Karpas-422 (cell line): Measurements from ENCODE around the gene F12. TPM values are rescaled to one million over a fixed set of nuclear protein-coding genes. Genes with fewer than 3 reads are reported as not detected.

ENCODE experiments used
- DNase-seq: peaks from one replicate; pipeline ENCODE4 v3.0.0-alpha.2; 2015
- H2AFZ ChIP-seq: fragments of 200-600 bp; sonication (generic); 2 replicates; pipeline ENCODE4 v1.6.1; 2014; ENCODE audit warnings: antibody characterized with exemption, low read length, mixed read lengths
- H3K27ac ChIP-seq: fragments of 200-600 bp; sonication (generic); 2 replicates; pipeline ENCODE4 v1.5.1; 2014; ENCODE audit warnings: mild to moderate bottlenecking, low read length, moderate library complexity
- H3K27me3 ChIP-seq: fragments of 200-600 bp; sonication (generic); 2 replicates; pipeline ENCODE4 v1.6.1; 2014; ENCODE audit warnings: low read length, mixed read lengths
- H3K36me3 ChIP-seq: fragments of 200-600 bp; sonication (generic); 2 replicates; pipeline ENCODE4 v1.6.1; 2014; ENCODE audit warnings: low read length, mixed read lengths; ENCODE audit not compliant: insufficient read depth
- H3K4me1 ChIP-seq: fragments of 200-600 bp; sonication (generic); 2 replicates; pipeline ENCODE4 v1.6.1; 2014; ENCODE audit warnings: mild to moderate bottlenecking, low read length, mixed read lengths
- H3K4me2 ChIP-seq: fragments of 200-600 bp; sonication (generic); 2 replicates; pipeline ENCODE4 v1.6.1; 2014; ENCODE audit warnings: low read length, low read depth, mild to moderate bottlenecking; ENCODE audit not compliant: poor library complexity, severe bottlenecking
- H3K4me3 ChIP-seq: fragments of 200-600 bp; sonication (generic); 2 replicates; pipeline ENCODE4 v1.5.1; 2014; ENCODE audit warnings: mild to moderate bottlenecking, antibody characterized with exemption, low read length, mixed read lengths
- H3K79me2 ChIP-seq: fragments of 200-600 bp; sonication (generic); 2 replicates; pipeline ENCODE4 v1.6.1; 2014; ENCODE audit warnings: mild to moderate bottlenecking, low read length, mixed read lengths
- H3K9ac ChIP-seq: fragments of 200-600 bp; sonication (generic); 2 replicates; pipeline ENCODE4 v1.6.0; 2014; ENCODE audit warnings: low read length
- H3K9me2 ChIP-seq: fragments of 200-600 bp; sonication (generic), shearing (Covaris generic); replicated peaks from 2 replicates; pipeline ENCODE4 v1.6.0; 2014; ENCODE audit warnings: mild to moderate bottlenecking, low read length, moderate library complexity; ENCODE audit not compliant: insufficient read depth
- H3K9me3 ChIP-seq: fragments of 300-700, 200-600 bp; sonication (generic); 2 replicates; pipeline ENCODE4 v1.6.1; 2014; ENCODE audit warnings: low read length, mixed read lengths
- H4K20me1 ChIP-seq: fragments of 200-600 bp; sonication (generic); 2 replicates; pipeline ENCODE4 v1.6.1; 2014; ENCODE audit warnings: mild to moderate bottlenecking, antibody characterized with exemption, low read length, low read depth; ENCODE audit not compliant: insufficient read depth
- total RNA-seq: library from RNA; depleted of rRNA; stranded (reverse); fragments of >200 nt; shearing (Covaris generic); gene quantifications from 2 replicates; pipeline ENCODE4 v1.2.3, GENCODE V29; 2014; ENCODE audit warnings: low replicate concordance

The F12 gene
- total RNA-seq, 1 experiment from 2014 or later = 6.5 TPM

- Histone ChIP-seq H4K20me1 (no peaks in the 10 kb centered on the region), H3K36me3 (no peaks in the 10 kb centered on the region), H2AFZ (no peak overlapping the region), H3K9me3 (no peaks in the 10 kb centered on the region), H3K9ac (no peak overlapping the region), H3K4me2 (no peak overlapping the region), H3K4me1 (peaks cover 5% of the 10 kb centered on the region; the same call in 1 of the 2 replicates), H3K9me2 (no peaks in the 10 kb centered on the region), H3K27ac (no peak overlapping the region), H3K4me3 (no peak overlapping the region), H3K27me3 (no peaks in the 10 kb centered on the region), H3K79me2 (no peaks in the 10 kb centered on the region)
- no peak for DNase-seq
Observed at GRCh38 chr5:177414481-177414880, 5.1 kb upstream of the F12 start.

- H3K4me2 ChIP-seq = peak overlapping the region; percentile 47
- no peak overlapping the region for H3K4me3 ChIP-seq
- H3K36me3 ChIP-seq = no peaks in the 10 kb centered on the region
- no peak overlapping the region for H2AFZ ChIP-seq
- H3K27ac ChIP-seq = no peak overlapping the region
- no peak overlapping the region for H3K9ac ChIP-seq
- H3K27me3 ChIP-seq = no peaks in the 10 kb centered on the region
- H3K9me3 ChIP-seq = no peaks in the 10 kb centered on the region
- H4K20me1 ChIP-seq = no peaks in the 10 kb centered on the region
- H3K79me2 ChIP-seq = no peaks in the 10 kb centered on the region
- no peak for DNase-seq
- peaks cover 5% of the 10 kb centered on the region; the same call in 1 of the 2 replicates for H3K4me1 ChIP-seq
- no peaks in the 10 kb centered on the region for H3K9me2 ChIP-seq
Observed at GRCh38 chr5:177412603-177413233, 3.4 kb upstream of the F12 start.

GRCh38 chr5:177410575-177410974, 1.2 kb upstream of the F12 start:
- Histone ChIP-seq H3K9me3 (no peaks in the 10 kb centered on the region), H3K4me1 (peaks cover 5% of the 10 kb centered on the region; the same call in 1 of the 2 replicates), H4K20me1 (no peaks in the 10 kb centered on the region), H3K4me3 (no peak overlapping the region), H3K4me2 (no peak overlapping the region), H3K36me3 (no peaks in the 10 kb centered on the region), H3K27ac (no peak overlapping the region), H3K27me3 (no peaks in the 10 kb centered on the region), H3K9me2 (no peaks in the 10 kb centered on the region), H3K9ac (no peak overlapping the region), H3K79me2 (no peaks in the 10 kb centered on the region), H2AFZ (no peak overlapping the region)
- no peak for DNase-seq

GRCh38 chr5:177405805-177406204, 3.6 kb downstream of the F12 start:
- H2AFZ ChIP-seq = no peak overlapping the region
- H3K4me3 ChIP-seq = no peak overlapping the region
- H4K20me1 ChIP-seq = no peaks in the 10 kb centered on the region
- no peaks in the 10 kb centered on the region for H3K79me2 ChIP-seq
- H3K4me1 ChIP-seq = peaks cover 28% of the 10 kb centered on the region
- no peaks in the 10 kb centered on the region for H3K36me3 ChIP-seq
- no peak overlapping the region for H3K4me2 ChIP-seq
- no peak overlapping the region for H3K27ac ChIP-seq
- DNase-seq = peak; percentile 65
- H3K9me3 ChIP-seq = no peaks in the 10 kb centered on the region
- H3K9ac ChIP-seq = no peak overlapping the region
- H3K27me3 ChIP-seq = no peaks in the 10 kb centered on the region
- no peaks in the 10 kb centered on the region for H3K9me2 ChIP-seq

- H3K4me1 ChIP-seq = peaks cover 28% of the 10 kb centered on the region
- no peaks in the 10 kb centered on the region for H3K9me3 ChIP-seq
- H2AFZ ChIP-seq = no peak overlapping the region
- no peak overlapping the region; the same call in 1 of the 2 replicates for H3K4me3 ChIP-seq
- DNase-seq = no peak
- no peak overlapping the region for H3K4me2 ChIP-seq
- H4K20me1 ChIP-seq = no peaks in the 10 kb centered on the region
- no peak overlapping the region for H3K27ac ChIP-seq
- no peaks in the 10 kb centered on the region for H3K79me2 ChIP-seq
- no peaks in the 10 kb centered on the region for H3K27me3 ChIP-seq
- peak overlapping the region; percentile 64 for H3K9ac ChIP-seq
- H3K9me2 ChIP-seq = no peaks in the 10 kb centered on the region
- H3K36me3 ChIP-seq = no peaks in the 10 kb centered on the region
Observed at GRCh38 chr5:177405312-177405711, 4.1 kb downstream of the F12 start.

GRCh38 chr5:177404641-177405179, 4.7 kb downstream of the F12 start:
- Histone ChIP-seq H3K4me1 (peaks cover 28% of the 10 kb centered on the region), H3K9me3 (no peaks in the 10 kb centered on the region), H4K20me1 (no peaks in the 10 kb centered on the region), H3K79me2 (no peaks in the 10 kb centered on the region), H3K27ac (no peak overlapping the region), H3K27me3 (no peaks in the 10 kb centered on the region), H3K4me3 (peak overlapping the region; percentile 73), H3K9me2 (no peaks in the 10 kb centered on the region), H3K4me2 (peak overlapping the region; percentile 94), H2AFZ (peak overlapping the region; percentile 99), H3K36me3 (no peaks in the 10 kb centered on the region), H3K9ac (peak overlapping the region; percentile 64)
- DNase-seq = no peak

- no peaks in the 10 kb centered on the region for H3K27me3 ChIP-seq
- H3K9ac ChIP-seq = peak overlapping the region; percentile 64
- DNase-seq = peak; percentile 95
- H3K36me3 ChIP-seq = no peaks in the 10 kb centered on the region
- H3K4me3 ChIP-seq = peak overlapping the region; percentile 73
- no peaks in the 10 kb centered on the region for H3K9me2 ChIP-seq
- H3K27ac ChIP-seq = no peak overlapping the region
- H3K4me2 ChIP-seq = peak overlapping the region; percentile 94
- no peaks in the 10 kb centered on the region for H4K20me1 ChIP-seq
- no peaks in the 10 kb centered on the region for H3K9me3 ChIP-seq
- peak overlapping the region; percentile 99 for H2AFZ ChIP-seq
- peaks cover 28% of the 10 kb centered on the region for H3K4me1 ChIP-seq
- no peaks in the 10 kb centered on the region for H3K79me2 ChIP-seq
Observed at GRCh38 chr5:177403792-177404640, 5.3 kb downstream of the F12 start.

- H2AFZ ChIP-seq = peak overlapping the region; percentile 99
- H3K36me3 ChIP-seq = no peaks in the 10 kb centered on the region
- H3K4me3 ChIP-seq = peak overlapping the region; percentile 73
- no peaks in the 10 kb centered on the region for H3K9me2 ChIP-seq
- H3K27ac ChIP-seq = no peak overlapping the region
- peak overlapping the region; percentile 64 for H3K9ac ChIP-seq
- DNase-seq = peak; percentile 71
- peaks cover 28% of the 10 kb centered on the region for H3K4me1 ChIP-seq
- H4K20me1 ChIP-seq = no peaks in the 10 kb centered on the region
- no peaks in the 10 kb centered on the region for H3K9me3 ChIP-seq
- H3K79me2 ChIP-seq = no peaks in the 10 kb centered on the region
- peak overlapping the region; percentile 94 for H3K4me2 ChIP-seq
- no peaks in the 10 kb centered on the region for H3K27me3 ChIP-seq
Observed at GRCh38 chr5:177403102-177403791, 6.1 kb downstream of the F12 start.
